GM19463 (cell line): Measurements from ENCODE around the gene ERAL1.
"Not testable (repeated sequence)": the region's sequence is repeated elsewhere in the genome, so short reads cannot be mapped to it uniquely, and the experiment has no call there.

ENCODE experiments used
- ATAC-seq: cut with Tn5 transposase; IDR thresholded peaks from one replicate; pipeline ENCODE4 v1.9.1; 2021; ENCODE audit warnings: mild to moderate bottlenecking, moderate library complexity; ENCODE audit not compliant: unreplicated experiment

The ERAL1 gene

GRCh38 chr17:28878158-28878910 lies 23.5 kb downstream of the ERAL1 start:
- ATAC-seq, result no peak

- no peak for ATAC-seq
These were observed 24.2 kb downstream of the ERAL1 start for GRCh38 chr17:28878981-28879380.

GRCh38 chr17:28879886-28880571 lies 25.2 kb downstream of the ERAL1 start:
- ATAC-seq, result no peak

GRCh38 chr17:28880572-28880945 lies 25.7 kb downstream of the ERAL1 start:
- no peak for ATAC-seq

GRCh38 chr17:28881533-28882056 lies 26.8 kb downstream of the ERAL1 start:
- no peak for ATAC-seq

- no peak for ATAC-seq
These were observed 27.5 kb downstream of the ERAL1 start for GRCh38 chr17:28882154-28882895.

GRCh38 chr17:28883967-28884702 lies 29.3 kb downstream of the ERAL1 start:
- no peak for ATAC-seq

- ATAC-seq, result no peak
These were observed 30.5 kb downstream of the ERAL1 start for GRCh38 chr17:28885363-28885762.

- ATAC-seq, result no peak
These were observed 31.1 kb downstream of the ERAL1 start for GRCh38 chr17:28885951-28886350.

- no peak for ATAC-seq
These were observed 33.2 kb downstream of the ERAL1 start for GRCh38 chr17:28887871-28888471.

- ATAC-seq, result no peak
These were observed 34.0 kb downstream of the ERAL1 start for GRCh38 chr17:28888832-28889231.

- ATAC-seq, result no peak
These were observed 35.2 kb downstream of the ERAL1 start for GRCh38 chr17:28889996-28890395.

GRCh38 chr17:28891201-28891600 lies 36.4 kb downstream of the ERAL1 start:
- no peak for ATAC-seq

GRCh38 chr17:28892024-28892423 lies 37.2 kb downstream of the ERAL1 start:
- ATAC-seq, result no peak

- not testable (repeated sequence) for ATAC-seq
These were observed 38.7 kb downstream of the ERAL1 start for GRCh38 chr17:28893248-28894183.

GRCh38 chr17:28895794-28896447 lies 41.1 kb downstream of the ERAL1 start:
- no peak for ATAC-seq

GRCh38 chr17:28896491-28896883 lies 41.7 kb downstream of the ERAL1 start:
- no peak for ATAC-seq

- ATAC-seq, result no peak
These were observed 42.3 kb downstream of the ERAL1 start, which contains the start of gene FLOT2 for GRCh38 chr17:28896884-28897768. Gene FLOT2, minus strand, starts transcription at chr17:28897733. Its CDS starts 159 bp downstream, at chr17:28897574.
